ENCODE results near the gene CAPN9. TPM values are rescaled to one million over a fixed set of nuclear protein-coding genes. Genes with fewer than 3 reads are reported as not detected.

Gene CAPN9
- total RNA-seq, 2 experiments from 2014 or later = not detected

GRCh38 chr1:230797942-230798365, 50.8 kb downstream of the CAPN9 start:
- DNase-seq = peak; percentile 16
- H3K4me3 Mint-ChIP-seq = no peak overlapping the region

GRCh38 chr1:230798491-230798890, 51.3 kb downstream of the CAPN9 start:
- no peak for TF ChIP-seq CTCF (IDR thresholded peaks at IDR 0.05)

More at GRCh38 chr1:230797942-230798365, 50.8 kb downstream of the CAPN9 start:
- Mint-ChIP-seq H3K27ac (no peak overlapping the region), H3K9me3 (no peaks in the 10 kb centered on the region), H3K27me3 (peaks cover 8% of the 10 kb centered on the region), H3K4me1 (ENCODE audit: low read depth) (no peaks in the 10 kb centered on the region), H3K36me3 (ENCODE audit: low read depth) (no peaks in the 10 kb centered on the region)
- POLR2A ChIA-PET = no interaction called here
- intact Hi-C loops (cut with micrococcal nuclease) = loop anchor here (5.0 kb wide), 1 partner anchor 414 kb away; no protein-coding TSS in a partner anchor
- CTCF ChIA-PET = interaction anchor here (0.9 to 1.4 kb wide), 2 partner anchors 156 to 413 kb away, joined by 3 to 4 read pairs; no protein-coding TSS in a partner anchor
- no peak for TF ChIP-seq CTCF (IDR thresholded peaks at IDR 0.05)
- no peak for ATAC-seq

GRCh38 chr1:230800891-230801840, 54.0 kb downstream of the CAPN9 start:
- H3K27ac Mint-ChIP-seq = no peak overlapping the region
- intact Hi-C loops (cut with micrococcal nuclease) = no loop called here
- CTCF ChIA-PET = no interaction called here
- POLR2A ChIA-PET = interaction anchor here (0.5 kb wide), 1 partner anchor 12 kb away, joined by 3 read pairs; no protein-coding TSS in a partner anchor
- no peak overlapping the region for H3K4me3 Mint-ChIP-seq
- DNase-seq (no peak), ATAC-seq (no peak)
- peaks cover 9% of the 10 kb centered on the region for H3K27me3 Mint-ChIP-seq
- no peaks in the 10 kb centered on the region for H3K9me3 Mint-ChIP-seq
- no peaks in the 10 kb centered on the region for H3K36me3 Mint-ChIP-seq (ENCODE audit: low read depth)
- TF ChIP-seq CTCF (IDR thresholded peaks at IDR 0.05) = no peak
- H3K4me1 Mint-ChIP-seq (ENCODE audit: low read depth) = no peaks in the 10 kb centered on the region

More at GRCh38 chr1:230798491-230798890, 51.3 kb downstream of the CAPN9 start:
- POLR2A ChIA-PET = no interaction called here
- CTCF ChIA-PET = interaction anchor here (0.9 kb wide), 1 partner anchor 413 kb away, joined by 4 read pairs; no protein-coding TSS in a partner anchor
- H3K4me3 Mint-ChIP-seq = no peak overlapping the region
- no peak for ATAC-seq
- no peaks in the 10 kb centered on the region for H3K9me3 Mint-ChIP-seq
- H3K36me3 Mint-ChIP-seq (ENCODE audit: low read depth) = no peaks in the 10 kb centered on the region
- H3K27me3 Mint-ChIP-seq = peaks cover 8% of the 10 kb centered on the region
- no peak overlapping the region for H3K27ac Mint-ChIP-seq
- no peaks in the 10 kb centered on the region for H3K4me1 Mint-ChIP-seq (ENCODE audit: low read depth)
- DNase-seq = no peak
- intact Hi-C loops (cut with micrococcal nuclease) = loop anchor here (5.0 kb wide), 1 partner anchor 414 kb away; no protein-coding TSS in a partner anchor

GRCh38 chr1:230804396-230804795, 57.2 kb downstream of the CAPN9 start:
- no peak for TF ChIP-seq CTCF (IDR thresholded peaks at IDR 0.05)
- H3K4me1 Mint-ChIP-seq (ENCODE audit: low read depth) = no peaks in the 10 kb centered on the region
- peaks cover 2% of the 10 kb centered on the region for H3K9me3 Mint-ChIP-seq
- H3K4me3 Mint-ChIP-seq = no peak overlapping the region
- H3K27me3 Mint-ChIP-seq = peaks cover 2% of the 10 kb centered on the region
- CTCF ChIA-PET = interaction anchor here (0.6 kb wide), 1 partner anchor 167 kb away, joined by 3 read pairs; no protein-coding TSS in a partner anchor
- POLR2A ChIA-PET = no interaction called here
- H3K27ac Mint-ChIP-seq = no peak overlapping the region
- DNase-seq (no peak), ATAC-seq (no peak)
- intact Hi-C loops (cut with micrococcal nuclease) = no loop called here
- no peaks in the 10 kb centered on the region for H3K36me3 Mint-ChIP-seq (ENCODE audit: low read depth)

GRCh38 chr1:230806552-230806951, 59.4 kb downstream of the CAPN9 start:
- no peak for DNase-seq
- POLR2A ChIA-PET = no interaction called here
- H3K27ac Mint-ChIP-seq = no peak overlapping the region
- H3K9me3 Mint-ChIP-seq = peaks cover 2% of the 10 kb centered on the region
- TF ChIP-seq CTCF (IDR thresholded peaks at IDR 0.05) = no peak
- no peak overlapping the region for H3K4me3 Mint-ChIP-seq
- peaks cover 2% of the 10 kb centered on the region for H3K27me3 Mint-ChIP-seq
- intact Hi-C loops (cut with micrococcal nuclease) = no loop called here
- H3K4me1 Mint-ChIP-seq (ENCODE audit: low read depth) = no peaks in the 10 kb centered on the region
- CTCF ChIA-PET = no interaction called here
- ATAC-seq = no peak
- H3K36me3 Mint-ChIP-seq (ENCODE audit: low read depth) = no peaks in the 10 kb centered on the region

All from activated CD8-positive, alpha-beta T cell treated with anti-CD3 and anti-CD28 coated beads for 36 hours (primary cell).